ENCODE measurements around the gene NBEA. TPM values are rescaled to one million over a fixed set of nuclear protein-coding genes. Genes with fewer than 3 reads are reported as not detected.
A peak's percentile ranks its signal among the peaks of the same experiment; 100 is the strongest.

NBEA gene, protein sequence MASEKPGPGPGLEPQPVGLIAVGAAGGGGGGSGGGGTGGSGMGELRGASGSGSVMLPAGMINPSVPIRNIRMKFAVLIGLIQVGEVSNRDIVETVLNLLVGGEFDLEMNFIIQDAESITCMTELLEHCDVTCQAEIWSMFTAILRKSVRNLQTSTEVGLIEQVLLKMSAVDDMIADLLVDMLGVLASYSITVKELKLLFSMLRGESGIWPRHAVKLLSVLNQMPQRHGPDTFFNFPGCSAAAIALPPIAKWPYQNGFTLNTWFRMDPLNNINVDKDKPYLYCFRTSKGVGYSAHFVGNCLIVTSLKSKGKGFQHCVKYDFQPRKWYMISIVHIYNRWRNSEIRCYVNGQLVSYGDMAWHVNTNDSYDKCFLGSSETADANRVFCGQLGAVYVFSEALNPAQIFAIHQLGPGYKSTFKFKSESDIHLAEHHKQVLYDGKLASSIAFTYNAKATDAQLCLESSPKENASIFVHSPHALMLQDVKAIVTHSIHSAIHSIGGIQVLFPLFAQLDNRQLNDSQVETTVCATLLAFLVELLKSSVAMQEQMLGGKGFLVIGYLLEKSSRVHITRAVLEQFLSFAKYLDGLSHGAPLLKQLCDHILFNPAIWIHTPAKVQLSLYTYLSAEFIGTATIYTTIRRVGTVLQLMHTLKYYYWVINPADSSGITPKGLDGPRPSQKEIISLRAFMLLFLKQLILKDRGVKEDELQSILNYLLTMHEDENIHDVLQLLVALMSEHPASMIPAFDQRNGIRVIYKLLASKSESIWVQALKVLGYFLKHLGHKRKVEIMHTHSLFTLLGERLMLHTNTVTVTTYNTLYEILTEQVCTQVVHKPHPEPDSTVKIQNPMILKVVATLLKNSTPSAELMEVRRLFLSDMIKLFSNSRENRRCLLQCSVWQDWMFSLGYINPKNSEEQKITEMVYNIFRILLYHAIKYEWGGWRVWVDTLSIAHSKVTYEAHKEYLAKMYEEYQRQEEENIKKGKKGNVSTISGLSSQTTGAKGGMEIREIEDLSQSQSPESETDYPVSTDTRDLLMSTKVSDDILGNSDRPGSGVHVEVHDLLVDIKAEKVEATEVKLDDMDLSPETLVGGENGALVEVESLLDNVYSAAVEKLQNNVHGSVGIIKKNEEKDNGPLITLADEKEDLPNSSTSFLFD (N-terminal part only)
- 2.9 and 3.9 TPM in 2 replicates for total RNA-seq

DNA sequence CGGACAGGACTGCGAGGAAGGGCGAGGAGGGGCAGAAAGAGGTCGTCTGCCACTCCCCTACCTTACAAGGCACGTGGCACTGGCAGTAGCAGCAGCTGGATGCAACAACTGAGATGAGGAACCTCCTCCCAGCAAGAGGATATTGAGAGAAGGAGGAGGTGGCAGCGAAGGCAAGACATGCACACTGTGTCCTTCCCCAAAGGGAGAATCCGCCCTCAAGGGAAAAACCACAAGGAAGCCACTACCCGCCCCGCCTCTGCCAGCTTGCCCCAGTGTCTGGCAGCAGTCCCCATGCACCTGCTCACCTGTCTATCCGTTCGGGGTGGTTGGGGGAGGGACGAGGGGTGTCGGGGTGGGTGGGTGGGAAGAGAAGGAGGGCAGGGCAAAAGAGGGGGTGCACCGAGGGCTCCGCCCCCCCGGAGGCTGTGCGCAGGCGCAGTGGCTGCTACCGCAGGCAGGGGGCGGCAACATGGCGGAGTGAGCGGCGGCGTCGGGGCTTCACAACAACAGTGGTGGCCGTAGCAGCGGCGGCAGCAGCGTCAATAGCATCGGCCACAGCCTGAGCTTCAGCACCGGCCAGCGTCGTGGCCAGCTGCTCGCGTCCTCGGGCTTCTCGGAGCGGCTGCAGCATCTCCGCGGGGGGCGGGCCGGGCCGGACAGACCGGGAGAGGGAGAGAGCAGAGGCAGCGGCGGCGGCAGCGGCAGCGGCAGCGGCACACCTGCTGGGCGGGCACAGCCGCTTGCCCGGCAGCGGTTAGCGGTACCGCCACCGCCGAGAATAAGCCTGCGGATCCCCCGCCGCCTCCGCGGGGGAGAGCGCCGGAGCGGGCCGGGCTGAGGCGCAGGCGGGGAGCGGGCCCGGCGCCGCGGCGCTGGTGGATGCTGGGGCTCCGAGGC is at the start of gene NBEA:
Gene NBEA, plus strand, starts transcription at position 436 of the 897 bp plus-strand sequence. CDS start 551 bp downstream, outside the sequence.
- ATAC-seq (ENCODE audit: low read depth): peak; percentile 81
- intact Hi-C loops (cut with micrococcal nuclease): loop anchor here (5.0 kb wide), 3 partner anchors 220 to 1400 kb away; partner anchors contain the start of gene RFC3
- H3K4me1 Mint-ChIP-seq: peaks cover 27% of the 10 kb centered on the region
- H3K27me3 Mint-ChIP-seq: peaks cover 14% of the 10 kb centered on the region
- H3K36me3 Mint-ChIP-seq (ENCODE audit: low read depth): peaks cover 8% of the 10 kb centered on the region
- CTCF ChIA-PET: no interaction called here
- DNase-seq: peak; percentile 82
- TF ChIP-seq, protein P1, sequence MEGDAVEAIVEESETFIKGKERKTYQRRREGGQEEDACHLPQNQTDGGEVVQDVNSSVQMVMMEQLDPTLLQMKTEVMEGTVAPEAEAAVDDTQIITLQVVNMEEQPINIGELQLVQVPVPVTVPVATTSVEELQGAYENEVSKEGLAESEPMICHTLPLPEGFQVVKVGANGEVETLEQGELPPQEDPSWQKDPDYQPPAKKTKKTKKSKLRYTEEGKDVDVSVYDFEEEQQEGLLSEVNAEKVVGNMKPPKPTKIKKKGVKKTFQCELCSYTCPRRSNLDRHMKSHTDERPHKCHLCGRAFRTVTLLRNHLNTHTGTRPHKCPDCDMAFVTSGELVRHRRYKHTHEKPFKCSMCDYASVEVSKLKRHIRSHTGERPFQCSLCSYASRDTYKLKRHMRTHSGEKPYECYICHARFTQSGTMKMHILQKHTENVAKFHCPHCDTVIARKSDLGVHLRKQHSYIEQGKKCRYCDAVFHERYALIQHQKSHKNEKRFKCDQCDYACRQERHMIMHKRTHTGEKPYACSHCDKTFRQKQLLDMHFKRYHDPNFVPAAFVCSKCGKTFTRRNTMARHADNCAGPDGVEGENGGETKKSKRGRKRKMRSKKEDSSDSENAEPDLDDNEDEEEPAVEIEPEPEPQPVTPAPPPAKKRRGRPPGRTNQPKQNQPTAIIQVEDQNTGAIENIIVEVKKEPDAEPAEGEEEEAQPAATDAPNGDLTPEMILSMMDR (IDR thresholded peaks at IDR 0.05): no peak
- POLR2A ChIA-PET: interaction anchor here (1.6 kb wide), 1 partner anchor 11 kb away, joined by 3 read pairs; no protein-coding TSS in a partner anchor
- H3K27ac Mint-ChIP-seq: peak within 1 kb of the TSS; percentile 76
- H3K9me3 Mint-ChIP-seq: no peaks in the 10 kb centered on the region
- peak within 1 kb of the TSS; percentile 90 for H3K4me3 Mint-ChIP-seq

DNA sequence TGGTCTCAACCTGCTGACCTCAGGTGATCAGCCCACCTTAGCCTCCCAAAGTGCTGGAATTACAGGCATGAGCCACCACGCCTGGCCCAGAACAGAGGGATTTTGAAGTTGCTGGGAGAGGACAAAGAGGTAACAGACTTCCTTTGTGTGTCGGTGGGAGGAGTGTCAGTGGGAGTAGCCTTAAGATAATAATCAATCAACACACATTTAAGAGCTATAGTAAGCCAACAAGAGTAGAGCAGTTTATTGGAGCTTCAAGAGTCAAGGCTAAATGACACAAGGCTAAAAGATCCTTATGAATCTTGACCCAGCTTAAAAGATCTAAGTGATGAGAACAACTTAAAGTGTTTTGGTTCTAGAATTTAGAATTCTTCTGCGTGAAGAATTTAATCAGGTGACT is 47.3 kb upstream of the NBEA start:
- H3K27me3 Mint-ChIP-seq: peaks cover 4% of the 10 kb centered on the region
- CTCF ChIA-PET: no interaction called here
- no peak overlapping the region for H3K4me3 Mint-ChIP-seq
- no peaks in the 10 kb centered on the region for H3K36me3 Mint-ChIP-seq (ENCODE audit: low read depth)
- TF ChIP-seq, protein P1 (IDR thresholded peaks at IDR 0.05): no peak
- no peak overlapping the region for H3K27ac Mint-ChIP-seq
- intact Hi-C loops (cut with micrococcal nuclease): no loop called here
- DNase-seq: no peak
- no peak for ATAC-seq (ENCODE audit: low read depth)
- POLR2A ChIA-PET: no interaction called here
- H3K4me1 Mint-ChIP-seq: no peaks in the 10 kb centered on the region
- no peaks in the 10 kb centered on the region for H3K9me3 Mint-ChIP-seq

DNA sequence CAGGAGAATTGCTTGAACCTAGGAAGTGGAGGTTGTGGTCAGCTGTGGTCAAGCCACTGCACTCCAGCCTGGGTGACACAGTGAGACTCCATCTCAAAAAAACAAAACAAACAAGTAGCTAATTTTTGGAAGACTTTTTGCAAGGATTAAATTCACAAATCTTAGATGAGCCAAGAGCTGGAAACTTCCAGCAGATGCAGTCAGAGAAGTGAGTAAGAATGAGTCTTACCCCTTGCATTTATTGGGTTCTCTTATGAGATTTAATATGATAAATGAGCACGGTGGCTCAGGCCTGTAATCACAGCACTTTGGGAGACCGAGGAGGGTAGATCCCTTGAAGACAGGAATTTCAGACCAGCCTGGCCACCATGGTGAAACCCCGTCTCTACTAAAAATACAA is 44.9 kb upstream of the NBEA start:
- DNase-seq: no peak
- TF ChIP-seq, protein P1 (IDR thresholded peaks at IDR 0.05): no peak
- Mint-ChIP-seq H3K27me3 (peaks cover 6% of the 10 kb centered on the region), H3K4me3 (no peak overlapping the region), H3K4me1 (no peaks in the 10 kb centered on the region), H3K36me3 (ENCODE audit: low read depth) (no peaks in the 10 kb centered on the region), H3K9me3 (no peaks in the 10 kb centered on the region), H3K27ac (no peak overlapping the region)
- intact Hi-C loops (cut with micrococcal nuclease): no loop called here
- no peak for ATAC-seq (ENCODE audit: low read depth)
- ChIA-PET CTCF (no interaction called here), POLR2A (no interaction called here)

DNA sequence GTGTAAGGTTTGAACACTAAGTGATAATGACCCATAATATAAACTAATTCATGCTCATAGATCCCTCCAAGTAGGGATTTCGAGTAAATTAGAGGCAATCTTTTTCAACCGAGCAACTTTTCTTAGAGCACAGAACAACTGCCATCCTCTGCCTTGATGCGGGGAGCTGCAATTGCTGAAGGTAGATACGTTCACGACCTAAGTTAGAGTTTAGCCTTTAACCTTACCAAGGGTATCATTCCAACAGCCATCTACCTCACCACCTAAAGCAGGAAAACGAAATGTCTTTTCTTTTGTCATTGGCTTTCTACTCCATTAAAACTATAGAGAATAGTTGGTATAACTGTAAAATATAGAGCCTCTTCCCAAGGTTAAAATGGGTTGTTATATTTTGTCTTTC is 42.2 kb upstream of the NBEA start:
- no peak for ATAC-seq (ENCODE audit: low read depth)
- POLR2A ChIA-PET: no interaction called here
- DNase-seq: no peak
- CTCF ChIA-PET: no interaction called here
- no peaks in the 10 kb centered on the region for H3K4me1 Mint-ChIP-seq
- intact Hi-C loops (cut with micrococcal nuclease): no loop called here
- no peaks in the 10 kb centered on the region for H3K9me3 Mint-ChIP-seq
- H3K4me3 Mint-ChIP-seq: no peak overlapping the region
- no peaks in the 10 kb centered on the region for H3K36me3 Mint-ChIP-seq (ENCODE audit: low read depth)
- peaks cover 6% of the 10 kb centered on the region for H3K27me3 Mint-ChIP-seq
- H3K27ac Mint-ChIP-seq: no peak overlapping the region
- TF ChIP-seq, protein P1 (IDR thresholded peaks at IDR 0.05): no peak

Data from activated B cell treated with CpG ODN at 0.5 μM for 24 hours (primary cell).